ENCODE results near the gene DDX42.

DNA sequence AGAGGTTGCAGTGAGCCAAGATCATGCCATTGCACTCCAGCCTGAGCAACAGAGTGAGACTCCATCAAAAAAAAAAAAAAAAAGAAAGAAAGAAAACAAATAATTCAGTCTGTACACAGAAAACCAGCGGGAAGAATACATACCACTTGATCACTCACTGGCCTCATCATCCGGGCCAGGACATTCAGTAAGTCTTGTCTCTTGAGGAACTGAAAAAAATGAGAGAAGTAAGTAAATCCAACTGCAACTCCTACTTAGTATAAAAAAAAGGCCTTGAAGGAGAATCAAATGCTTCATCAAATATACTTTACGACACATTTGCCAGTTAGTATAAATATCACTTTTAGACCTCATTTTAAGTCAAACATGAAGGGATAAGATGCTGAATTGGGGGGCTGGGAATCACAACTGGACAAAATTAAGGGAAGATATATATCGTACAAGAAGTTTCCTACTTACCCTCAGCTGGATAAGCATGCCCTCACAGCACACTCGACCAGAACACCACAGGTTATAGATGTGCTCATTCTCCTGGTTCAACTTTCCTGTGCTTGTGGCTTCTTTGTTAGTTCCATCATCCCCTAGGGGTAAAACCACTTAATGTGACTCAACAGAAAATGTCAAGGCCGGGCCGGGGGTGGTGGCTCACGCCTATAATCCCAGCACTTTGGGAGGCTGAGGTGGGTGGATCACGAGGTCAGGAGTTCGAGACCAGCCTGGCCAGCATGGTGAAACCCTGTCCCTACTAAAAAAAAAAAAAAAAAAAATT lies 13.0 kb upstream of the DDX42 start:
- TF ChIP-seq, protein P1, sequence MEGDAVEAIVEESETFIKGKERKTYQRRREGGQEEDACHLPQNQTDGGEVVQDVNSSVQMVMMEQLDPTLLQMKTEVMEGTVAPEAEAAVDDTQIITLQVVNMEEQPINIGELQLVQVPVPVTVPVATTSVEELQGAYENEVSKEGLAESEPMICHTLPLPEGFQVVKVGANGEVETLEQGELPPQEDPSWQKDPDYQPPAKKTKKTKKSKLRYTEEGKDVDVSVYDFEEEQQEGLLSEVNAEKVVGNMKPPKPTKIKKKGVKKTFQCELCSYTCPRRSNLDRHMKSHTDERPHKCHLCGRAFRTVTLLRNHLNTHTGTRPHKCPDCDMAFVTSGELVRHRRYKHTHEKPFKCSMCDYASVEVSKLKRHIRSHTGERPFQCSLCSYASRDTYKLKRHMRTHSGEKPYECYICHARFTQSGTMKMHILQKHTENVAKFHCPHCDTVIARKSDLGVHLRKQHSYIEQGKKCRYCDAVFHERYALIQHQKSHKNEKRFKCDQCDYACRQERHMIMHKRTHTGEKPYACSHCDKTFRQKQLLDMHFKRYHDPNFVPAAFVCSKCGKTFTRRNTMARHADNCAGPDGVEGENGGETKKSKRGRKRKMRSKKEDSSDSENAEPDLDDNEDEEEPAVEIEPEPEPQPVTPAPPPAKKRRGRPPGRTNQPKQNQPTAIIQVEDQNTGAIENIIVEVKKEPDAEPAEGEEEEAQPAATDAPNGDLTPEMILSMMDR (IDR thresholded peaks at IDR 0.05), result no peak
- TF ChIP-seq ELF4 (CRISPR knock-in tag; IDR thresholded peaks at IDR 0.05; ENCODE audit: low read depth) (no peak), USF1 (CRISPR knock-in tag; IDR thresholded peaks at IDR 0.05) (no peak), SP1 (CRISPR knock-in tag; conservative IDR thresholded peaks at IDR 0.05) (no peak), ZNF232 (CRISPR knock-in tag; IDR thresholded peaks at IDR 0.05) (no peak), CREB1 (CRISPR knock-in tag; IDR thresholded peaks at IDR 0.05) (no peak), MLX (CRISPR knock-in tag; IDR thresholded peaks at IDR 0.05) (no peak), TP53 (CRISPR knock-in tag; IDR thresholded peaks at IDR 0.05) (no peak), ZNF425 (CRISPR knock-in tag; conservative IDR thresholded peaks at IDR 0.05) (no peak), SOX15 (CRISPR knock-in tag; IDR thresholded peaks at IDR 0.05) (no peak), FOXJ3 (CRISPR knock-in tag; IDR thresholded peaks at IDR 0.05; ENCODE audit: borderline replicate concordance) (no peak)
- TF ChIP-seq, protein P2, sequence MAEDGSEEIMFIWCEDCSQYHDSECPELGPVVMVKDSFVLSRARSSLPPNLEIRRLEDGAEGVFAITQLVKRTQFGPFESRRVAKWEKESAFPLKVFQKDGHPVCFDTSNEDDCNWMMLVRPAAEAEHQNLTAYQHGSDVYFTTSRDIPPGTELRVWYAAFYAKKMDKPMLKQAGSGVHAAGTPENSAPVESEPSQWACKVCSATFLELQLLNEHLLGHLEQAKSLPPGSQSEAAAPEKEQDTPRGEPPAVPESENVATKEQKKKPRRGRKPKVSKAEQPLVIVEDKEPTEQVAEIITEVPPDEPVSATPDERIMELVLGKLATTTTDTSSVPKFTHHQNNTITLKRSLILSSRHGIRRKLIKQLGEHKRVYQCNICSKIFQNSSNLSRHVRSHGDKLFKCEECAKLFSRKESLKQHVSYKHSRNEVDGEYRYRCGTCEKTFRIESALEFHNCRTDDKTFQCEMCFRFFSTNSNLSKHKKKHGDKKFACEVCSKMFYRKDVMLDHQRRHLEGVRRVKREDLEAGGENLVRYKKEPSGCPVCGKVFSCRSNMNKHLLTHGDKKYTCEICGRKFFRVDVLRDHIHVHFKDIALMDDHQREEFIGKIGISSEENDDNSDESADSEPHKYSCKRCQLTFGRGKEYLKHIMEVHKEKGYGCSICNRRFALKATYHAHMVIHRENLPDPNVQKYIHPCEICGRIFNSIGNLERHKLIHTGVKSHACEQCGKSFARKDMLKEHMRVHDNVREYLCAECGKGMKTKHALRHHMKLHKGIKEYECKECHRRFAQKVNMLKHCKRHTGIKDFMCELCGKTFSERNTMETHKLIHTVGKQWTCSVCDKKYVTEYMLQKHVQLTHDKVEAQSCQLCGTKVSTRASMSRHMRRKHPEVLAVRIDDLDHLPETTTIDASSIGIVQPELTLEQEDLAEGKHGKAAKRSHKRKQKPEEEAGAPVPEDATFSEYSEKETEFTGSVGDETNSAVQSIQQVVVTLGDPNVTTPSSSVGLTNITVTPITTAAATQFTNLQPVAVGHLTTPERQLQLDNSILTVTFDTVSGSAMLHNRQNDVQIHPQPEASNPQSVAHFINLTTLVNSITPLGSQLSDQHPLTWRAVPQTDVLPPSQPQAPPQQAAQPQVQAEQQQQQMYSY (CRISPR knock-in tag; IDR thresholded peaks at IDR 0.05), result no peak
- TF ChIP-seq, protein P3, sequence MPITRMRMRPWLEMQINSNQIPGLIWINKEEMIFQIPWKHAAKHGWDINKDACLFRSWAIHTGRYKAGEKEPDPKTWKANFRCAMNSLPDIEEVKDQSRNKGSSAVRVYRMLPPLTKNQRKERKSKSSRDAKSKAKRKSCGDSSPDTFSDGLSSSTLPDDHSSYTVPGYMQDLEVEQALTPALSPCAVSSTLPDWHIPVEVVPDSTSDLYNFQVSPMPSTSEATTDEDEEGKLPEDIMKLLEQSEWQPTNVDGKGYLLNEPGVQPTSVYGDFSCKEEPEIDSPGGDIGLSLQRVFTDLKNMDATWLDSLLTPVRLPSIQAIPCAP (CRISPR knock-in tag; IDR thresholded peaks at IDR 0.05), result no peak

Data from WTC11 (cell line).